HG03039 (cell line): ENCODE measurements around the gene RAD21L1.

ENCODE experiments used
- ATAC-seq: cut with Tn5 transposase; IDR thresholded peaks from one replicate; pipeline ENCODE4 v1.9.1; 2021; ENCODE audit warnings: mild to moderate bottlenecking, moderate library complexity; ENCODE audit not compliant: unreplicated experiment

Gene RAD21L1

GRCh38 chr20:1291191-1291741 lies 65.4 kb downstream of the RAD21L1 start:
- ATAC-seq, result no peak

DNA sequence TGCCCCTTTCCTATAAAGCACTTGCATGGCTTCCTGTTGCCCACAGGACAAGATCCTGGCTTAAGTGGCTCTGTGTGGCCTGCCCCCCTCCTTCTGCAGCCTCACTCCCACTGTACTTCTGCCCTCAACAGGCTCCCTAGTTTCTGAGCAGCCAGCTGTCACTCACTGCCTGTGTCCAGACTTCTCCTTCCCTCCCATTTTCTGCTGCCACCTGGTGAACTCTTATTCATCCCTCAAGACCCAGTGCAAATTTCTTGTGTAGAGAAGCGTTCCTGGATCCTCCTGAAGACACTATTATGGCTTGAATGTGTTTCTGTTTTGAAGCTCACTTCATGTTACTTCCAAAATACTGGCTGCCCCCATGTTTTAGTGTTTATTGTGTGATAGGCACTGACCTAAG lies 66.8 kb downstream of the RAD21L1 start:
- no peak for ATAC-seq

DNA sequence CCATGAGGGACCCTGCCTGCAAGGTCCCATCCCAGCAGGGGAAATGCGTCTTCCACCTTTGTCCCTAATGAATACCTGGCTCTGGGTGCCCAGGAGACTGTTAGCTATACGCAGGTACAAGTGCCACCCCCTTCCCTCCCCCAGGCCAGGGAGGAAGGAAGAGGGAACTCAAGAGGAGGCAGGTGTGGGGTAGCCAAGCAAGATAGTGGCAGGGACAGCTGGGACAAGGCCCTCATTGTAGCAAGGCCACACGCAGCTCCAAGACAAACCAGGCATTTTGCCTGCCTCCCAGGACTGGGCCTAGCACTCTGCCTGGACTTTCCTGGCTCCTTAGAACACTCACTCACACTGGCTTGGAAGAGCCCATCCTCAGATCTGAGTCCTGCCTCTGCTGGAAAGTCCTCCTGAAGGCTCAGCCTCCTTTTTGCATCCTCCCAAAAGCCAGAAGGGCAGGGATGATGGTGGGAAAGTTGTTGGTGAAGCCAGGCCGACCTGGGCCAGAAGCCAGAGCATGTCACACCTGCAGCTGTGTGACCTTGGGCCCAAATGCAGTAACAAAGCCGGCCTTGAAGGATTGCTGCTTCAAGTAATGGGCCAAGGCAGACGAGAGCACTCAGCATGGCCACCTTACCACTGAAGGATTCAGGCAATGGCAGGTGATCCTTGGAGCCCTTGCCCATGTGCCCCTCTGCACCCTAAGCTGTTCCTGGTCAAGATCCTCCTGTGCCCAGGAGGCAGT lies 68.0 kb downstream of the RAD21L1 start:
- ATAC-seq, result no peak

- no peak for ATAC-seq
These were observed 68.7 kb downstream of the RAD21L1 start for GRCh38 chr20:1294497-1294896.

- no peak for ATAC-seq
These were observed 69.6 kb downstream of the RAD21L1 start for GRCh38 chr20:1295276-1295930.

- ATAC-seq, result no peak
These were observed 70.3 kb downstream of the RAD21L1 start for GRCh38 chr20:1296117-1296610.

DNA sequence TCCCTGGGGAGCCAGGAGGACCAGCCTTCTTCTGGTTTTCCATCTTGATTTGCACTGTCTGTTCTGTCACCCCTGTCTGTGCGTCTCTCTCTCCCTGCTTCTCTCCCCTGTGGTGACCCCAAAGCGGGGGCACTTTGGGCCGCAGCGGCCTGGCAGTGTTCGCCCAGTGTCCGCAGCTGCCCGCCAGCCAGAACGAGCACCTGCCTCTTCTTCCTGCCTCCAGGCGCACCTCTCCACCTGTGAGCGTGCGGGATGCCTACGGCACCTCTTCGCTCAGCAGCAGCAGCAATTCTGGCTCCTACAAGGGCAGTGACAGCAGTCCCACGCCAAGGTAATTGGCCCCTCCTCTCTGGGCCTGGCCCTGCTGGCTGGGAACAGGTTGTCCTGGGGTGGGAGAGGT lies 71.1 kb downstream of the RAD21L1 start:
- ATAC-seq, result no peak

GRCh38 chr20:1297486-1297885 lies 71.6 kb downstream of the RAD21L1 start:
- no peak for ATAC-seq

DNA sequence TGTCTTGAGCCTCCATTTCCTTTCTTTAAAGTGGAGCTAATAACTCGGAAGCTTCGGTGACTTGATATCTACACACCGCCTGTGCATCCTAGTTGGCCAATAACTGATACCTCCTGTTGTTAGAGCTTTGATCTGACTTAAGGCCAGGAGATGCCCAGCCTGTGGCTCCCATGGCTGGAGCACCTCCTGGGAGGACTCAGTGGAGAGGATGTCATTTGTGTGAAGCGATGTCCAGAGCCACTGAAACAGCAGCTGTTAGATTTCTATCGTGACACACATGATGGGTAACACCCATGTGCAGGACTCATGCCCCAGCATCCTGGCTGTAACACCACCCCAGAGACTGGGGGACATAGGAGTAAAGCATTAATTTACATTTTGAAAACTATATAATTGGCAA lies 72.3 kb downstream of the RAD21L1 start:
- no peak for ATAC-seq

- no peak for ATAC-seq
These were observed 73.2 kb downstream of the RAD21L1 start for GRCh38 chr20:1298888-1299511.

DNA sequence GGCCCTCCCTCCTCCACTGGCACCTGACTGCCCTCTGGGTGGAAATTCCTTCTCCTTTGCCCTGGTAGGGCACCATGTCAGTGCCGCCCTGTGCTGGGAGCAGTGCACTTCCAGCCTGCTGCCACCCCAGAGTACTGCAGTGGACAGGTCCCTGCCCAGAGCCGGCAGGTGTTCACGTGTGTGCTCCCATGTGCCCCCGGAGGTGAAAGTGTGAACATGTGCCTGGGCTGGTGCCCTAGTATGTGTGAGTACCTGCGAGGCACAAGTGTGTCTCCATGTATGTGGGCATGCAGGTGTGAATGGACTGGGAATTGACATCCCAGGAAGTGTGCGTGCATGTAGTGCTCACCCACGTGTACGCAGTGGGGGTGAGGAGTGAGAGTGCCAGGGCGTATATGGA lies 73.7 kb downstream of the RAD21L1 start:
- no peak for ATAC-seq

DNA sequence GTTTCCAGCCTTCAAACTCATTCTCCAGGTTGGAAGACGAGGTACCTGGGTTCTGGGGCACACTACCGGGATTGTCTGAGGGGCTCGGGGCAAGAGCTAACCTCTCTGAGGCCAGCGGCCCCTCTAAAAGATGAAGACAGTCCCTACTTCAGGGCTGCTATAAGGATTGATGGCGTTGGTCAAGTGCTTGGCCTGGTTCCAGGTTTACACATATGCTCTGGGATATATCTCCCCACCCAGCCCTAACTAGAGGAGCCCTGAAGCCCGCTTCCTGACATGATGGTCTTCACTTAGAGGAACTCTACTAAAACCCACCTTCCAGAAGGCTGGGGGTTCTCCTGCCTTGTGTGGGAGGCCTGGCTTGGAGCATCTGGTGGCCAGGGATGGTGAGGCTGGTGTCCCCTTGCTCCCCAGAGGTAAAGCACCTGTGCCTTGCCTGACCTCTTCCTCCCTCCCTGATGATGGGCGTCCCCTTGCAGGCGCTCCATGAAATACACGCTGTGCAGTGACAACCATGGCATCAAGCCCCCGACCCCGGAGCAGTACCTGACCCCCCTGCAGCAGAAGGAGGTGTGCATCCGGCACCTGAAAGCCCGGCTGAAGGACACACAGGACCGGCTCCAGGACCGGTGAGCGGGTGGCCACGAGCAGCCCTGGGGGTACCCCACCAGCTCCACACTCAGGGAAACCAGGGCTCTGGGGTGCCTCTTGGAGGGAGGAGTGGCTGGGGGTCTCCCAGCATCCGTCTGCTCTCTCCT lies 74.4 kb downstream of the RAD21L1 start:
- ATAC-seq, result no peak

- ATAC-seq, result no peak
These were observed 75.2 kb downstream of the RAD21L1 start for GRCh38 chr20:1301031-1301529.

GRCh38 chr20:1302685-1303541 lies 77.1 kb downstream of the RAD21L1 start:
- ATAC-seq, result no peak

DNA sequence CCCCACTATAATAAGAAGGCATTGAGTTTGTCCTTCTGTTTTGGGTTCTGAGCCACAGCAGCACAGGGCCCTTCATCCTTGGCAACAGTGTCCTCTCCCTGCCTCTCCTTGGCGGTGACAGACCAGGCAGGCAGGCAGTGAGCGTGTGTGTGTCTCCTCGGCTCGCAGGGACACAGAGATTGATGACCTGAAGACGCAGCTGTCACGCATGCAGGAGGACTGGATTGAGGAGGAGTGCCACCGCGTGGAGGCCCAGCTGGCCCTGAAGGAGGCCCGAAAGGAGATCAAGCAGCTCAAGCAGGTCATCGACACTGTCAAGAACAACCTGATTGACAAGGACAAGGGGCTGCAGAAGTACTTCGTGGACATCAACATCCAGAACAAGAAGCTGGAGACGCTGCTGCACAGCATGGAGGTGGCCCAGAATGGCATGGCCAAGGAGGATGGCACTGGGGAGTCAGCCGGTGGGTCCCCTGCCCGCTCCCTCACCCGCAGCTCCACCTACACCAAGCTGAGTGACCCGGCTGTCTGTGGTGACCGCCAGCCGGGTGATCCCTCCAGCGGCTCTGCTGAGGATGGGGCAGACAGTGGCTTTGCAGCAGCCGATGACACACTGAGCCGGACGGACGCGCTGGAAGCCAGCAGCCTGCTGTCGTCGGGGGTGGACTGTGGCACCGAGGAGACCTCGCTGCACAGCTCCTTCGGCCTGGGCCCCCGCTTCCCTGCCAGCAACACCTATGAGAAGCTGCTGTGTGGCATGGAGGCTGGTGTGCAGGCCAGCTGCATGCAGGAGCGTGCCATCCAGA lies 79.1 kb downstream of the RAD21L1 start:
- no peak for ATAC-seq
